Activated T-helper 17 cell treated with anti-CD3 and anti-CD28 coated beads, Interleukin-2, amount 50 U/mL, for 72 hours (primary cell): ENCODE results near the gene SMIM32. TPM values are rescaled to one million over a fixed set of nuclear protein-coding genes. Genes with fewer than 3 reads are reported as not detected.

ENCODE experiments used
- ATAC-seq: fragments of 150-1000 bp; cut with Tn5 transposase; replicated peaks from 2 replicates; pipeline ENCODE4 v1.10.0; 2021; ENCODE audit warnings: mild to moderate bottlenecking, moderate library complexity
- H3K27ac Mint-ChIP-seq: one replicate; pipeline ENCODE4 v1.8.0; 2022; ENCODE audit warnings: mixed read lengths
- H3K27me3 Mint-ChIP-seq: one replicate; pipeline ENCODE4 v1.8.0; 2022; ENCODE audit warnings: mixed read lengths
- H3K36me3 Mint-ChIP-seq: one replicate; pipeline ENCODE4 v1.8.0; 2022; ENCODE audit warnings: low read depth, mild to moderate bottlenecking, mixed read lengths
- H3K4me1 Mint-ChIP-seq: one replicate; pipeline ENCODE4 v1.8.0; 2022; ENCODE audit warnings: mixed read lengths
- H3K4me3 Mint-ChIP-seq: one replicate; pipeline ENCODE4 v1.8.0; 2022; ENCODE audit warnings: mild to moderate bottlenecking, mixed read lengths
- H3K9me3 Mint-ChIP-seq: one replicate; pipeline ENCODE4 v1.8.0; 2022; ENCODE audit warnings: mixed read lengths
- total RNA-seq, 2 donors: library from RNA; stranded (reverse); gene quantifications; one replicate each; pipeline ENCODE4 v1.2.3, GENCODE V29; 2022

SMIM32 gene
- total RNA-seq, 2 donors from 2014 or later = not detected

GRCh38 chr5:136213919-136214493, 21.0 kb upstream of the SMIM32 start:
- no peak overlapping the region for H3K27ac Mint-ChIP-seq
- peaks cover 27% of the 10 kb centered on the region for H3K27me3 Mint-ChIP-seq
- no peaks in the 10 kb centered on the region for H3K36me3 Mint-ChIP-seq
- no peak for ATAC-seq
- H3K9me3 Mint-ChIP-seq = no peaks in the 10 kb centered on the region
- no peaks in the 10 kb centered on the region for H3K4me1 Mint-ChIP-seq
- H3K4me3 Mint-ChIP-seq = no peak overlapping the region

DNA sequence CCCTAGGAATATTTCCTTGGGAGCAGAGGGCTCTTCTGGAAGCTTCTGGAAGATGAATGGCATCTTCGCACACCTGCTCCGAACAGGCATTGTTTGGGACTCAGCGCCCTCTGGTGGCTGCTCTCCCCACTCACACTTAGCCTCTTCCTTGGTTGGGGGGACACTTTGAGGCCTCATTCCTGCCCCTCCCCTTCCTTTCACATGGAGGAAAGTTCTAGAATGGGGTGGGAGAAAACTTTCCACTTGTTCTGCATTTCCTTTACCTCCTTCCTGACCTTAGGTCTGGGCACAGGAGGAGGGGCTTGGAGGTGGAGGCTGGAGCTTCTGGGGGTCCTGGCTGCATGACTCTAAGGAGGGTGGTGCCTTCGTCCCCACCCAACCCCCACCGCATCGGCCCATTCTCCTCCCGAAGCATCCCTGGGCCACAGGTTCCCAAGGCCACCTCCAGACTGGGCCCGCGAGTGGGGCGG, 19.3 kb upstream of the SMIM32 start:
- no peaks in the 10 kb centered on the region for H3K36me3 Mint-ChIP-seq
- peaks cover 31% of the 10 kb centered on the region for H3K27me3 Mint-ChIP-seq
- no peaks in the 10 kb centered on the region for H3K9me3 Mint-ChIP-seq
- no peak overlapping the region for H3K27ac Mint-ChIP-seq
- H3K4me3 Mint-ChIP-seq = no peak overlapping the region
- H3K4me1 Mint-ChIP-seq = no peaks in the 10 kb centered on the region
- no peak for ATAC-seq

GRCh38 chr5:136211282-136212040, 18.5 kb upstream of the SMIM32 start:
- Mint-ChIP-seq H3K27ac (no peak overlapping the region), H3K36me3 (no peaks in the 10 kb centered on the region), H3K9me3 (no peaks in the 10 kb centered on the region), H3K4me3 (no peak overlapping the region), H3K4me1 (no peaks in the 10 kb centered on the region), H3K27me3 (peaks cover 31% of the 10 kb centered on the region)
- no peak for ATAC-seq

DNA sequence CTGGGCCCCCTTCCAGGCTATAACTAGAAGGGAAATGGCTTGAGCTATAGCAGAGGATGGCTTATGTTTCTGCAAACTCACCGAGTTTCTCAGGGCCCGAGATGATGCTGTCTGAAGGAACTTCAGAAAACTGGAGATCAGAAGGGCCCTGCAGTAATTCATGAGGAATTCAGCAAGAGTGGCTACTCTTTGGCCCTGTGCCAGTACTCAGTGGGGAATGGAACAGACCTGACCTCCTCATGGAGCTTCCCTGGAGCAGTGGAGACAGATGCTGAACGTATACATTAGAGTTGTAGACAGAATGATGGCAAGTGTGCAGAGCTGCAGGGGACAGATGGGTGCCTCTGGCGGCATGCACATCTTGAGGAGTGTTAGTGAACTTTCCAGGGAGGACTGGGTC, 17.3 kb upstream of the SMIM32 start:
- ATAC-seq = no peak

GRCh38 chr5:136209346-136209910, 16.5 kb upstream of the SMIM32 start:
- Mint-ChIP-seq H3K36me3 (no peaks in the 10 kb centered on the region), H3K9me3 (no peaks in the 10 kb centered on the region), H3K4me1 (no peaks in the 10 kb centered on the region), H3K27ac (no peak overlapping the region), H3K27me3 (peaks cover 29% of the 10 kb centered on the region), H3K4me3 (no peak overlapping the region)
- ATAC-seq = no peak

More for the DNA sequence above, 17.3 kb upstream of the SMIM32 start:
- no peak overlapping the region for H3K27ac Mint-ChIP-seq
- no peaks in the 10 kb centered on the region for H3K36me3 Mint-ChIP-seq
- H3K4me1 Mint-ChIP-seq = no peaks in the 10 kb centered on the region
- H3K9me3 Mint-ChIP-seq = no peaks in the 10 kb centered on the region
- H3K4me3 Mint-ChIP-seq = no peak overlapping the region
- peaks cover 31% of the 10 kb centered on the region for H3K27me3 Mint-ChIP-seq

DNA sequence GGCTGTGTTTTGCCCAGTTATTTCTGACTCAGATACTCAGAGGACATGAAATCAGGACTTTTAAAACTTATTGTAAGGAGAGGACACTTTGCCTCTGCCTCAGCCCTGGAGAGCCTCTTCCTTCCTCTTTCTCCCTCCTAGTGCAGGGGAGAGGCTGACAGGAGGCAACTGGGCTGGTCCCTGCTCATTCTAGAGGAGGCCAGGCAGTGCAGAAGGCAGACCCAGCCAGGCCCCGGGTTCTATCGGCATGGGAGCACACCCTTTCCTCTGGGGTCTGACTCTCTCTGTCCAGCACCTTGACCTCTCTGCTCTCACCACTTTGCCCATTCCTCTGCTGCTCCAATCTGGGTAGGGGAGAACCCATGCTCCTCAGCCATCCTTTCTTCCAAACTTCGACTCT, 16.0 kb upstream of the SMIM32 start:
- H3K4me1 Mint-ChIP-seq = no peaks in the 10 kb centered on the region
- no peaks in the 10 kb centered on the region for H3K9me3 Mint-ChIP-seq
- H3K27me3 Mint-ChIP-seq = peaks cover 26% of the 10 kb centered on the region
- H3K27ac Mint-ChIP-seq = no peak overlapping the region
- no peaks in the 10 kb centered on the region for H3K36me3 Mint-ChIP-seq
- no peak for ATAC-seq
- no peak overlapping the region for H3K4me3 Mint-ChIP-seq

- Mint-ChIP-seq H3K27ac (no peak overlapping the region), H3K36me3 (no peaks in the 10 kb centered on the region), H3K27me3 (peaks cover 26% of the 10 kb centered on the region), H3K9me3 (no peaks in the 10 kb centered on the region), H3K4me1 (no peaks in the 10 kb centered on the region), H3K4me3 (no peak overlapping the region)
- no peak for ATAC-seq
Observed at GRCh38 chr5:136207631-136208030, 14.7 kb upstream of the SMIM32 start.

DNA sequence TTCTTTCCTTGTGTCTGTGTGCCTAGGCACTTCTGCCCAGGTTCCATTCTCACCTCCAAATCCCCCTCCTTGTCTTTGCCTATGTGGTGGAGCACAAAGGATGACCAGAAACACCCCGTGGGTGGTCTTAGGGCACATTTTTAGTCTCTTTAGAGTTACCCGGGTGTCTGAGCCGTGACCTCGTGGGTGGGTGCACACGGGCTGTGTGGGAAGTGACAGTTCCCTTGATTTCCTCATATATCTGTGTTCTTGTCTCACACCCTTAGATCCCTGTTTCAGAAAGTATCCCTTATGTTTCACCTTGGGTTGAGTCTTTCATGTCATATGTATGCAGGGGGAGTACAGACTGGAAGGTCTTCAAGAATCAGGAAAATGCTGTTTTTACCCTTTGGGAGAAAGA, 13.4 kb upstream of the SMIM32 start:
- Mint-ChIP-seq H3K27ac (no peak overlapping the region), H3K36me3 (no peaks in the 10 kb centered on the region), H3K9me3 (no peaks in the 10 kb centered on the region), H3K27me3 (peaks cover 26% of the 10 kb centered on the region), H3K4me3 (no peak overlapping the region), H3K4me1 (no peaks in the 10 kb centered on the region)
- ATAC-seq = no peak

- H3K27ac Mint-ChIP-seq = no peak overlapping the region
- H3K36me3 Mint-ChIP-seq = no peaks in the 10 kb centered on the region
- H3K4me3 Mint-ChIP-seq = no peak overlapping the region
- no peaks in the 10 kb centered on the region for H3K4me1 Mint-ChIP-seq
- H3K9me3 Mint-ChIP-seq = no peaks in the 10 kb centered on the region
- peaks cover 26% of the 10 kb centered on the region for H3K27me3 Mint-ChIP-seq
- no peak for ATAC-seq
Observed at GRCh38 chr5:136205941-136206340, 13.0 kb upstream of the SMIM32 start.

GRCh38 chr5:136205061-136205702, 12.2 kb upstream of the SMIM32 start:
- Mint-ChIP-seq H3K4me3 (no peak overlapping the region), H3K36me3 (no peaks in the 10 kb centered on the region), H3K4me1 (no peaks in the 10 kb centered on the region), H3K27me3 (peaks cover 22% of the 10 kb centered on the region), H3K27ac (no peak overlapping the region), H3K9me3 (no peaks in the 10 kb centered on the region)
- ATAC-seq = no peak

GRCh38 chr5:136203303-136203922, 10.5 kb upstream of the SMIM32 start:
- H3K27me3 Mint-ChIP-seq = peaks cover 21% of the 10 kb centered on the region
- no peaks in the 10 kb centered on the region for H3K36me3 Mint-ChIP-seq
- ATAC-seq = no peak
- no peaks in the 10 kb centered on the region for H3K9me3 Mint-ChIP-seq
- no peak overlapping the region for H3K4me3 Mint-ChIP-seq
- no peaks in the 10 kb centered on the region for H3K4me1 Mint-ChIP-seq
- no peak overlapping the region for H3K27ac Mint-ChIP-seq

DNA sequence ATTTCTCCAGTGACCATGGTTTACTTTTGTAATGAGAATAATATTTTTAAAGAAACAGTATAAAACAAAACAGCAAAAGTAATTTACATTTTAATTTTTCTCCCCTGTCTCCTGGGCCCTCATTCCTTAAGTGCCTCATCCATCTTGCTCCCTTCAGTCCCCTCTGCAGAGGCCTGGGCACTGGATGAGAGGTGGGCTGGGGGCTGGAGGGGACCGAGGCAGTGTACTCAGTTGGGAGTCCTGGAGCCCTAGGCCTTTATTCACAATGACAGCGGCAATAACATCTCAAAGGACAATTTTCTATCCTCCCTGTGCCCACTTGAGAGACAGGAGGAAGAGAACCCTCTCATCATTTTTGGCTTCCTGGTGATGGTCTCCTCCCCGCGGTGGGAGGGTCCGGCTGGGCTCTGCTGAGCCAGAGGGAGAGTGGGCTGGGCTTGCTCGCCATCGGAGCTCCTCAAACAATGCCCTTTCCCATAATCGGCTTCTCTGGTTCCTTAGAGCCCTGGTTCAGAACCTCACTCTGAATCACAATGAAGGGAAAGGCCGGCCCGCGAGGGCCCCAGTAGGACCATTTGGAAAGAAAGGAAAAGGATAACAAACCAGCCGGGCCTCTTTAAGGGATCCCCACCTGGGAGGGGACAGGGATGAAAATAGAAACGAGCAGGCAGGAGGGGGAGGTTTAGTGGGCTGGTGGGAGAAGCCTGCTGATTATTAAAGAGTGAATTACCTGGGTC, 9.7 kb upstream of the SMIM32 start:
- Mint-ChIP-seq H3K9me3 (no peaks in the 10 kb centered on the region), H3K4me1 (no peaks in the 10 kb centered on the region), H3K27ac (no peak overlapping the region), H3K4me3 (no peak overlapping the region), H3K36me3 (no peaks in the 10 kb centered on the region), H3K27me3 (peaks cover 21% of the 10 kb centered on the region)
- ATAC-seq = no peak

DNA sequence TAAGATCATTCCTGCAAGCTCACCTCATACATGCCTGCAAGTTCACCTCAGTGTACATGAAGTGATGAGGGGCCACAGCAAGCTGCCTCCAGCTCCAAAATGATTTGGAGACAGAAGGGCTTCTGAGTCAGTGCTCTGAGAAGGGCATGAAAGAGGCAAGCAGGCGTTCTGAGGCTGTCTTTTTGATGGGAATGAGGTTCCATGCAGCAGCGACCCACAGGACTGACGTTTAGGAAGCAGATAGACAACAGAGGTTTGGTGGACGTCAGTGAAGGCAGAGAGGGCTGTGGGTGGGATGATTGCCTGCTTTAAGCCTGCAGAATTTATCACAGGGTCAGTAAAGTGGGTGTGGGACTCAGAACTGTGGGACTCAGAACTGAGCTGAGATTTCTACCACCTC, 8.9 kb upstream of the SMIM32 start:
- Mint-ChIP-seq H3K36me3 (no peaks in the 10 kb centered on the region), H3K4me3 (no peak overlapping the region), H3K27ac (no peak overlapping the region), H3K9me3 (no peaks in the 10 kb centered on the region), H3K4me1 (no peaks in the 10 kb centered on the region), H3K27me3 (peaks cover 21% of the 10 kb centered on the region)
- no peak for ATAC-seq

DNA sequence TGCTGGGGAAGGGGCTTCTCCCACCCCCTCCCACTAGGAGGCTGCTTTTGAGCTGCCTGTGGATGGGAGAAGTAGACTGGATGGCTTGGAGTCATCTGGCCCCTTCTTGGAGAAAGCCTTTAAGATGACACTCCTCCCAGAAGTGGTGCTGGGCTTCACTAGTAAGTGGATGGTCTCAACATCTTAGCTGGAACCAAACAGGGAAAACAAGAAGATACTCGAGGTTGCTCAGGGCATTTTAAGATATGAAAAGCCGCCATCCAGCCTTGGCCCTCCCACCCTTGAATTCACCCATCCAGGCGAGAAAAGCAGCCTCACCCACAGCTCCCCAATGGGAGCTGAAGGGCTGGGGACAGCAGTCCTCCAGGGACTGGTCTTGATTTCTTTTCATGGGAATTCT, 7.8 kb upstream of the SMIM32 start:
- no peaks in the 10 kb centered on the region for H3K4me1 Mint-ChIP-seq

More for the DNA sequence above, 7.8 kb upstream of the SMIM32 start:
- H3K9me3 Mint-ChIP-seq = no peaks in the 10 kb centered on the region
- H3K27ac Mint-ChIP-seq = no peak overlapping the region
- H3K36me3 Mint-ChIP-seq = no peaks in the 10 kb centered on the region
- peaks cover 28% of the 10 kb centered on the region for H3K27me3 Mint-ChIP-seq
- ATAC-seq = no peak
- no peak overlapping the region for H3K4me3 Mint-ChIP-seq
